Measurements from ENCODE around the gene CNNM4. TPM values are rescaled to one million over a fixed set of nuclear protein-coding genes. Genes with fewer than 3 reads are reported as not detected.
A peak's percentile ranks its signal among the peaks of the same experiment; 100 is the strongest.

The CNNM4 gene
- total and polyA plus RNA-seq, 10 donors = 1.5 to 14.4 (median 7.8) TPM

GRCh38 chr2:96768083-96768561 is 7.4 kb downstream of the CNNM4 start:
- DNase-seq = no peak
- H3K27me3 ChIP-seq (replicated peaks in 1 of 7) = no peaks in the 10 kb centered on the region
- peaks cover 0 to 9% (median 0%) of the 10 kb centered on the region in 6 donors for H3K36me3 ChIP-seq
- H3K4me3 ChIP-seq = peak overlapping the region in 1 of 8 donors; percentile 31
- H3K4me1 ChIP-seq = peaks cover 18 to 82% (median 56%) of the 10 kb centered on the region in 6 donors
- WGBS, 5 donors = 62 to 77% (median 68%) methylated on average over 8 of the region's 8 CpGs
- intact Hi-C loops (cut with DNase I; ENCODE audit: low total_unique reads) = no loop called here
- peak overlapping the region in 5 of 8 donors; percentile 18 to 71 (median 41) for H3K27ac ChIP-seq
- no peak for TF ChIP-seq POLR2A (IDR thresholded peaks at IDR 0.05)
- TF ChIP-seq POLR2AphosphoS5 (IDR thresholded peaks at IDR 0.05) = no peak
- no peaks in the 10 kb centered on the region for H3K9me3 ChIP-seq

GRCh38 chr2:96769814-96770213 is 9.1 kb downstream of the CNNM4 start:
- intact Hi-C loops (cut with DNase I; ENCODE audit: low total_unique reads) = no loop called here
- Histone ChIP-seq H3K9me3 (no peaks in the 10 kb centered on the region), H3K4me3 (no peak overlapping the region), H3K27me3 (replicated peaks in 1 of 7) (no peaks in the 10 kb centered on the region), H3K27ac (peak overlapping the region in 1 of 8 donors; percentile 18), H3K36me3 (peaks cover 0 to 9% (median 0%) of the 10 kb centered on the region in 6 donors), H3K4me1 (peaks cover 11 to 82% (median 55%) of the 10 kb centered on the region in 6 donors)
- peak in 2 of 3 donors; percentile 42 to 51 for TF ChIP-seq POLR2AphosphoS5 (IDR thresholded peaks at IDR 0.05)
- TF ChIP-seq POLR2A (IDR thresholded peaks at IDR 0.05) = no peak
- WGBS, 5 donors = 46 to 74% (median 64%) methylated on average over 6 to 7 of the region's 7 CpGs
- no peak for DNase-seq

- no peak for TF ChIP-seq CTCF (IDR thresholded peaks at IDR 0.05 in 8 of 11, conservative IDR thresholded peaks at IDR 0.05 in 3 of 11)
- TF ChIP-seq POLR2A (IDR thresholded peaks at IDR 0.05) = no peak
- no peak for TF ChIP-seq POLR2AphosphoS5 (IDR thresholded peaks at IDR 0.05)
- intact Hi-C loops (cut with DNase I; ENCODE audit: low total_unique reads) = no loop called here
- 83 to 97% (median 91%) methylated on average over 20 to 25 of the region's 25 CpGs for WGBS, 5 donors
- Histone ChIP-seq H3K4me3 (no peak overlapping the region), H3K27ac (peak overlapping the region in 1 of 8 donors; percentile 18), H3K9me3 (no peaks in the 10 kb centered on the region), H3K36me3 (peaks cover 0 to 9% (median 0%) of the 10 kb centered on the region in 6 donors), H3K27me3 (replicated peaks in 1 of 7) (no peaks in the 10 kb centered on the region), H3K4me1 (peaks cover 11 to 82% (median 49%) of the 10 kb centered on the region in 6 donors)
- DNase-seq = no peak
These were observed 9.9 kb downstream of the CNNM4 start for GRCh38 chr2:96770442-96771202.

GRCh38 chr2:96771796-96772618 is 11.3 kb downstream of the CNNM4 start:
- Histone ChIP-seq H3K36me3 (peaks cover 0 to 9% (median 0%) of the 10 kb centered on the region in 6 donors), H3K9me3 (no peaks in the 10 kb centered on the region), H3K4me3 (no peak overlapping the region), H3K27ac (peak overlapping the region in 1 of 8 donors; percentile 6), H3K4me1 (peaks cover 11 to 77% (median 45%) of the 10 kb centered on the region in 6 donors), H3K27me3 (replicated peaks in 1 of 7) (no peaks in the 10 kb centered on the region)
- TF ChIP-seq POLR2A (IDR thresholded peaks at IDR 0.05) (no peak), CTCF (IDR thresholded peaks at IDR 0.05 in 8 of 11, conservative IDR thresholded peaks at IDR 0.05 in 3 of 11) (no peak), POLR2AphosphoS5 (IDR thresholded peaks at IDR 0.05) (no peak)
- no peak for DNase-seq
- intact Hi-C loops (cut with DNase I; ENCODE audit: low total_unique reads) = no loop called here
- WGBS, 5 donors = 91 to 98% (median 96%) methylated on average over 20 of the region's 20 CpGs
